ENCODE data around the gene PDE4D. TPM values are rescaled to one million over a fixed set of nuclear protein-coding genes. Genes with fewer than 3 reads are reported as not detected.

PDE4D gene
- polyA plus RNA-seq, 1 donor (not counting 4 experiments of a cell fraction or from before 2014, with no cell fraction given) = 3.6 TPM

GRCh38 chr5:59569158-59569557, 324.4 kb downstream of the PDE4D start:
- dilution Hi-C loops (cut with MboI; ENCODE audit: extremely low pct_ligation_motif_present, low sequenced_read_pairs) = no loop called here
- H3K4me2 ChIP-seq (ENCODE audit: control insufficient read depth, extremely low read depth, insufficient read depth, low read depth, low read length) = no peak overlapping the region
- H3K4me3 ChIP-seq (ENCODE audit: control insufficient read depth in 2 of 3, extremely low read depth in 1 of 3, insufficient read depth in 2 of 3, low read depth in 1 of 3, low read length in 3 of 3) = no peak overlapping the region
- DNase-seq (ENCODE audit: low read depth, low spot score) (no peak), FAIRE-seq (no peak)
- H4K20me1 ChIP-seq (ENCODE audit: control insufficient read depth, extremely low read depth, insufficient read depth, low read length) = no peaks in the 10 kb centered on the region
- no peaks in the 10 kb centered on the region for H3K36me3 ChIP-seq (ENCODE audit: control insufficient read depth in 2 of 2, extremely low read depth in 1 of 2, insufficient read depth in 2 of 2, low read length in 2 of 2)
- no peaks in the 10 kb centered on the region for H3K9me3 ChIP-seq (ENCODE audit: control insufficient read depth, low read depth, low read length)
- no peak overlapping the region for H3K27ac ChIP-seq (ENCODE audit: control insufficient read depth, insufficient read depth, low read length)
- no peak for TF ChIP-seq CTCF (optimal IDR thresholded peaks at IDR 0.05 in 1 of 3, IDR thresholded peaks at IDR 0.05 in 1 of 3, conservative IDR thresholded peaks at IDR 0.05 in 1 of 3; ENCODE audit: extremely low read depth in 1 of 3, insufficient read depth in 2 of 3, low read length in 3 of 3)
- TF ChIP-seq EZH2 (IDR thresholded peaks at IDR 0.05; ENCODE audit: low read length) = no peak
- H2AFZ ChIP-seq (ENCODE audit: control insufficient read depth, low read length) = no peak overlapping the region
- no peaks in the 10 kb centered on the region for H3K4me1 ChIP-seq (ENCODE audit: control insufficient read depth, extremely low read depth, insufficient read depth, low read length)
- H3K79me2 ChIP-seq (ENCODE audit: control insufficient read depth, insufficient read depth, low read length) = no peaks in the 10 kb centered on the region
- H3K27me3 ChIP-seq (ENCODE audit: control insufficient read depth, extremely low read depth, insufficient read depth, low read length) = no peaks in the 10 kb centered on the region
- no peak overlapping the region for H3K9ac ChIP-seq (ENCODE audit: control insufficient read depth, extremely low read depth, insufficient read depth, low read length)
- no peaks in the 10 kb centered on the region for H3K9me1 ChIP-seq (ENCODE audit: control insufficient read depth, extremely low read depth, insufficient read depth, low read length)

GRCh38 chr5:59568161-59568560, 325.4 kb downstream of the PDE4D start:
- no peak for FAIRE-seq
- Histone ChIP-seq H3K27me3 (ENCODE audit: control insufficient read depth, extremely low read depth, insufficient read depth, low read length) (no peaks in the 10 kb centered on the region), H3K4me1 (ENCODE audit: control insufficient read depth, extremely low read depth, insufficient read depth, low read length) (peaks cover 3% of the 10 kb centered on the region), H3K4me3 (ENCODE audit: control insufficient read depth in 2 of 3, extremely low read depth in 1 of 3, insufficient read depth in 2 of 3, low read depth in 1 of 3, low read length in 3 of 3) (no peak overlapping the region), H3K27ac (ENCODE audit: control insufficient read depth, insufficient read depth, low read length) (no peak overlapping the region), H3K79me2 (ENCODE audit: control insufficient read depth, insufficient read depth, low read length) (no peaks in the 10 kb centered on the region), H3K9me1 (ENCODE audit: control insufficient read depth, extremely low read depth, insufficient read depth, low read length) (peaks cover 2% of the 10 kb centered on the region), H3K36me3 (ENCODE audit: control insufficient read depth in 2 of 2, extremely low read depth in 1 of 2, insufficient read depth in 2 of 2, low read length in 2 of 2) (no peaks in the 10 kb centered on the region), H3K9ac (ENCODE audit: control insufficient read depth, extremely low read depth, insufficient read depth, low read length) (no peak overlapping the region), H3K9me3 (ENCODE audit: control insufficient read depth, low read depth, low read length) (no peaks in the 10 kb centered on the region), H4K20me1 (ENCODE audit: control insufficient read depth, extremely low read depth, insufficient read depth, low read length) (no peaks in the 10 kb centered on the region), H2AFZ (ENCODE audit: control insufficient read depth, low read length) (no peak overlapping the region), H3K4me2 (ENCODE audit: control insufficient read depth, extremely low read depth, insufficient read depth, low read depth, low read length) (no peak overlapping the region)
- dilution Hi-C loops (cut with MboI; ENCODE audit: extremely low pct_ligation_motif_present, low sequenced_read_pairs) = no loop called here
- TF ChIP-seq CTCF (optimal IDR thresholded peaks at IDR 0.05 in 1 of 3, IDR thresholded peaks at IDR 0.05 in 1 of 3, conservative IDR thresholded peaks at IDR 0.05 in 1 of 3; ENCODE audit: extremely low read depth in 1 of 3, insufficient read depth in 2 of 3, low read length in 3 of 3) (no peak), EZH2 (IDR thresholded peaks at IDR 0.05; ENCODE audit: low read length) (no peak)
- DNase-seq (ENCODE audit: low read depth, low spot score) = no peak
